Dedifferentiated amniotic fluid mesenchymal stem cell (primary cell): ENCODE results near the gene ASB10.

Source experiments
- DNase-seq: peaks from one replicate; pipeline ENCODE4 v3.0.0-alpha.2; 2016; ENCODE audit errors: extremely low spot score

ASB10 gene

GRCh38 chr7:151135866-151136843, 50.9 kb downstream of the ASB10 start:
- DNase-seq, result no peak

GRCh38 chr7:151135525-151135845, 51.6 kb downstream of the ASB10 start:
- DNase-seq, result no peak

GRCh38 chr7:151134743-151135524, 52.1 kb downstream of the ASB10 start:
- DNase-seq, result no peak

GRCh38 chr7:151133986-151134742, 52.9 kb downstream of the ASB10 start:
- DNase-seq, result no peak

- no peak for DNase-seq
Measured at GRCh38 chr7:151133266-151133985, 53.6 kb downstream of the ASB10 start.

- no peak for DNase-seq
Measured at GRCh38 chr7:151132461-151133205, 54.4 kb downstream of the ASB10 start.

GRCh38 chr7:151131592-151132293, 55.3 kb downstream of the ASB10 start:
- no peak for DNase-seq

- no peak for DNase-seq
Measured at GRCh38 chr7:151131224-151131591, 55.8 kb downstream of the ASB10 start.

GRCh38 chr7:151130741-151131157, 56.3 kb downstream of the ASB10 start:
- no peak for DNase-seq

GRCh38 chr7:151129960-151130591, 57.0 kb downstream of the ASB10 start:
- DNase-seq, result no peak

GRCh38 chr7:151129117-151129959, 57.7 kb downstream of the ASB10 start:
- no peak for DNase-seq

GRCh38 chr7:151128716-151129115, 58.3 kb downstream of the ASB10 start:
- no peak for DNase-seq

GRCh38 chr7:151128144-151128543, 58.9 kb downstream of the ASB10 start:
- DNase-seq, result no peak

GRCh38 chr7:151126491-151127137, 60.4 kb downstream of the ASB10 start:
- DNase-seq, result no peak

GRCh38 chr7:151125846-151126481, 61.1 kb downstream of the ASB10 start:
- DNase-seq, result no peak
